H54 (cell line): ENCODE measurements around the gene SGMS1.
A peak's percentile ranks its signal among the peaks of the same experiment; 100 is the strongest.

Source experiments
- DNase-seq: peaks from one replicate; pipeline ENCODE4 v3.0.0; 2011; ENCODE audit warnings: low spot score, mixed read lengths; ENCODE audit not compliant: insufficient read length
- FAIRE-seq: peaks from 3 replicates; lab custom pipeline; 2011; peaks lifted over from hg19 to GRCh38; lab: Jason Lieb, UNC
- POLR2A ChIP-seq: IDR thresholded peaks from 2 replicates; pipeline ENCODE4 v1.6.1; 2011; ENCODE audit warnings: low read depth, mild to moderate bottlenecking, low read length

SGMS1 gene

GRCh38 chr10:50590935-50591334 is 32.8 kb downstream of the SGMS1 start:
- FAIRE-seq (no peak), DNase-seq (no peak)
- no peak for TF ChIP-seq POLR2A

GRCh38 chr10:50586740-50587088 is 37.0 kb downstream of the SGMS1 start:
- FAIRE-seq (no peak), DNase-seq (no peak)
- no peak for TF ChIP-seq POLR2A

- DNase-seq (peak; percentile 41), FAIRE-seq (peak; percentile 97)
- no peak for TF ChIP-seq POLR2A
These were observed 37.6 kb downstream of the SGMS1 start for GRCh38 chr10:50585921-50586739.

DNA sequence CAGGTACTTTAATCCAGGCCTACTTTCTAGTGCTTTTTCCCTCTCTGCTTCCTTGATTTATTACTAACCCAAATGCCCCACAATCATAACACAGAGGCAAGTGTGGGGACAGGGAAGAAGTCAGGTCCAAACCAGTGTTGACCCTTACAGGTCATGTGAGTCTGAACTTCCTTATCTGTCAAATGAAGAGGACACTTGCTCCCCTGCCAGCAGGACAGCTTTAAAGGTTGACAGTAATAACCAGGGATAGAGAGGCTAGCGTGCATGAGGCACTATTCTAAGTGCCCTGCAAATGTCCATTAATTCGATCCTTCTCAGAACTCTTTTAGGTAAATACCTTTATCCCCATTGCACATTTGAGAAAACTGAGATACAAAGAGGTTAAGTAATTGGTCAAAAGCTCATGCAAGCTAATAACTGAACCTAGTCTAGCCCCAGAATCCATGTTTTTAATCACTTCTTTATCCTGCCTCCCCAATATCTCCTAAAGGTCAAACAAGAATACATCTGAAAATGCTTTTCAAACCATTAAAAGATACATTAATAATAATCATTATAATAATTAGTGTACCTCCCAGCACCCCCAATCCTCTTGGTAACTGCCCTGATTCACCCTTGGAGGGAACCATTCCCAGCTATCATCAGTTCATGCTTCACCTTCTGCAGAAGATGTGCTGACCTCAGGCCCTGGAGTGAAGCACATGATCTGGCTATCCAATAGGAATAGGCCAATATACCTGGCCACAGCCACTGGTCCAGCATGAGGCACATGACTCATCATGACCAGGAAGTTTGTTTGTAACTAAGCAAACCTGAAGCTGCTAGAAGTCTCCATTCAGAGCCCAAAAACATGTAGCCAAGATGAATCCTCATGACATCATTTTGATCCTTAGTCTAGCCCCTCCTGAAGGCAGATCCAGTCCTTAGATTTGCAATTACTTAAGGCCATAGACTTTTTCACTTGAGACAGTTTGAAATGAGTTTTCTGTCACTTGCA is 40.7 kb downstream of the SGMS1 start:
- TF ChIP-seq POLR2A: no peak
- DNase-seq: no peak
- no peak for FAIRE-seq

GRCh38 chr10:50582046-50582445 is 41.7 kb downstream of the SGMS1 start:
- DNase-seq (no peak), FAIRE-seq (no peak)
- no peak for TF ChIP-seq POLR2A

DNA sequence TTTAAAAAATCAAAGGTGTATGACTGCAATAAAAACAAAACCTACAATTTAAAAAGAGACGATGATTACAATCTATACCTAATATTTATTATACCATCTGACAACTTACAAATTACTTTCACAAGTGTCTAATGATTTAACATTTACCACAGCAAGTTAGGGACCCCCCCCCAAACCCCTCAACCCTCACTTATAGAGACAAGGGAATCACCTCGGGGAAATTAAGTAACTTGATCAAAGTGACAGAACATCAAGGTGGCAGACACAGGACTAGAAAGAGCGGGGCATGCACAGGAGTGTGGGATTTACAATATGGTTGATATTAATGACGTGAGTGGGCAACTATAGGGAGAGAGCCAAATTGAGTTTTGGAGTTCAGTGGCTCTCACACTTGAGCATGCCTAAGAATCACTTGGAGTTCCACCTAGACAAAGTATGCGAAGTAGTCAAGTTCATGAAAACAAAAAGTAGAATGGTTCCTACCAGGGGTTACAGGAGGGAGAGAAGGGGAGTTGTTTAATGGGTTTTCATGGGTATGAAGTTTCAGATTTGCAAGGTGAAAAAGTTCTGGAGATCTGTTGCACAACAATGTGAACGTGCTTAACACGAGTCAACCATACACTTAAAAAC is 43.4 kb downstream of the SGMS1 start:
- FAIRE-seq (no peak), DNase-seq (no peak)
- TF ChIP-seq POLR2A: no peak

GRCh38 chr10:50579491-50580261 is 44.1 kb downstream of the SGMS1 start:
- no peak for TF ChIP-seq POLR2A
- DNase-seq (no peak), FAIRE-seq (no peak)

DNA sequence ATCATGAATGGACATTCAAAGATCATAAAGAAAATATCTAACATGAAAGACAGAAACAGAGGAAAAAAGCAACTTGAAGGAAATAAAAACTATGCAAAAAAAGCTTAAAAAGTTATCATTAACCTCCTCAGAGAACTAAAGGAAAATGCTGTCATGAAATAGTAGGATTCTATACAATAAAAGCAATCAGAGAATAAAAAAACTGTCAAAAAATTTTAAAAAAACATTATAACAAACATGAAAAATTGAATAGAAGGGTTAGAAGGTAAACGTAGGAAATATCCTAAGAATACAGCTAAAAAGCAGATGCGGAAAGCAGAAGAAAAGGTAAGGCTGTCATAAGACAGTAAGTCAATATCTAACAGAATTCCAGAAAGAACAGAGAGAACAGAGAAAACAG is 44.8 kb downstream of the SGMS1 start:
- no peak for TF ChIP-seq POLR2A
- DNase-seq (no peak), FAIRE-seq (no peak)

DNA sequence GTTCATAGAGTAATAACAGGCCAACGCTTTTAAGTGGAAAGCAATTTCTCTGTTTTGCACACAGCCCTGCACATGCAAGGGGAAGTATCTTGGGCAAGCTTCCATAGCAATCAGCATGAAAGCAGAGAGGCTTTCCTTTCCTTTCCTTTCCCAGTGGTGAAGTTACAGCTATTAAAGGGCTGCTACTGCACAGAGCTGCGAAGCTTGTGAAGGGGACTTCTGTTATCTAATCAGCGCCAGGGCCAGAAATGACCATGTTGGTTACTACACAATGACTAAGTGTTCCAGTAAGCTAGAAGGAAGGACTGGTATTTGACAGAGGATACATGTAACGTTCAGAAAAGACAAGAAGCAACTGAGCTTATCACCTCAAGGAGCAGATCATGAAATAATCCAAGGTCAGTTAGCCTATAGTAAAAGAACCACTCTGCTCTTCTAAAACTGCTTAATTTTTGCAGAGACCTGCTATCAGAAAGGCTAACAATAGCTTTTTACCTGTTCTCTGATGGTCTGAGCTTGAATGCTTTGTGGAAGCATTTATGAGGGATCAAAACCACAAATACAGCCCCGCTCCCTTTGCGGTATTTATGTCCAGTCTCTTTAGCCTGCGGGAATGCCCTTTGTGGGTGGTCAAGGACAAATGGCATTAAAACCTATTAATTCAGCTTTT is 45.9 kb downstream of the SGMS1 start:
- FAIRE-seq (peak; percentile 97), DNase-seq (no peak)
- no peak for TF ChIP-seq POLR2A

- no peak for DNase-seq
- TF ChIP-seq POLR2A: no peak
- FAIRE-seq: peak; percentile 30
These were observed 46.7 kb downstream of the SGMS1 start for GRCh38 chr10:50577010-50577409.

- FAIRE-seq (peak; percentile 90), DNase-seq (peak; percentile 16)
- TF ChIP-seq POLR2A: no peak
These were observed 47.4 kb downstream of the SGMS1 start for GRCh38 chr10:50576245-50576815.
